ENCODE results near the gene PAK2. TPM values are rescaled to one million over a fixed set of nuclear protein-coding genes. Genes with fewer than 3 reads are reported as not detected.
A peak's percentile ranks its signal among the peaks of the same experiment; 100 is the strongest.
"Not testable (repeated sequence)": the region's sequence is repeated elsewhere in the genome, so short reads cannot be mapped to it uniquely, and the experiment has no call there.

The PAK2 gene
- polyA plus RNA-seq, 1 donor: 46.6 TPM

- DNase-seq: not testable (repeated sequence)
These were observed 104.9 kb downstream of the PAK2 start for GRCh38 chr3:196844235-196845219.

DNA sequence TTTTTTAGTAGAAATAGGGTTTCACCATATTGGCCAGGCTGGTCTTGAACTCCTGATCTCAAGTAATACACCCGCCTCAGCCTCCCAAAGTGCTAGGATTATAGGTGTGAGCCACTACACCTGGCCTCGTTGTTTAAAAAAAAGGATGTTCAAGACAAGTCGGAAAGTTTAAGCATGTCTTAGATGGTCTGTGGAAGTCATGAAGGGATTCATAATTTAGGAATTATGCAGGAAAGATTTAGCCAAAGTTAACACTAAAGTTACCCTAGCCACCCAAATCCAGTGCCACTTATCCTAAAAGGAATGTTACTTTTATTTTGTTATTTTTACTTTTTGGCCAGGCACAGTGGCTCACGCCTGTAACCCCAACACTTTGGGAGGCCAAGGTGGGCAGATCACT is 108.7 kb downstream of the PAK2 start:
- not testable (repeated sequence) for DNase-seq

DNA sequence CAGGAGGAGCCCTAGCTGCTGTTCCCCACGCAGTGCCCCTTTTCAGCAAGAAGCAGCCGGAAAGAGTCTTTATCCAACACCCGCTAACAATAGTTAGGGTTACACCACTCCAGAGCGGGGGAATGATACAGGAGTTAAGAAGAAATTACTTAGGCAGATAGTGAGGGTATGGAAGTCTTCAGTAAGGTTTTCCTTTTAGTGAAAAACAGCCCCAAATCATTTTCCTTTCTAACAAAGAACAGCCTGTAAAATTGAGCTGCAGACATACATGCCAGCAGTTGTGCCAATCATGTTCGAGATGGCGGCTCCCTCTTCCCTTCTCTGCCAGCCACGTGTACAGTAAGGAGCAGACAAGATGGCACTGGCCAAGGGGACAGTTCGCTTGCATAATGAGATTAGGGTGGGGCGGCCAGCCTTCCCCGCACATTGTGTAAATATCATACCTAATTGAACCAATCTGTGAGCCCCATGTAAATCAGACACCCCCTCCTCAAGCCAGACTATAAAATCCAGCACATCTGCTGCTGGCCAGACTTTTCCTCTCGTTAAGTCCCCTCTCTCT is 109.6 kb downstream of the PAK2 start:
- no peak for DNase-seq

- DNase-seq: not testable (repeated sequence)
These were observed 123.3 kb downstream of the PAK2 start for GRCh38 chr3:196863000-196863399.

DNA sequence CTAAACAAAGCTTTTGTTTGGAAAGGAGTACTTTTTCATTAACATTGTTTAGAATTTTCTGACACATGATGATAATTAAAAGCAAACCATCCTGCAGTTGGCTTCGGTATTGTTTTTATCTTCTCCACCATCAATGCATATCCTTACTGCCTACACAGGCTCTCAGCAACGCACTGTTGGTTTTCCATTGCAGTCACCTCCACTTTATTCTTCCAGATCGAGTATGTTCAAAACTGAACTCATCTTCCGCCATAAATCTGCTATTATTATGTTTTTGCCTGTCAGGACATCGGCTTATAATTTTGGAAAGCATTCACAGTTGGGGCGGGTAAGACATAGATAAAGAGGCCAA is 127.5 kb downstream of the PAK2 start:
- no peak for DNase-seq

GRCh38 chr3:196867507-196868296 is 128.0 kb downstream of the PAK2 start, which contains the start of gene SENP5:
SENP5 (plus strand) TSS chr3:196867920; CDS start chr3:196885182, 17,262 bp downstream.
- DNase-seq: peak; percentile 94

DNA sequence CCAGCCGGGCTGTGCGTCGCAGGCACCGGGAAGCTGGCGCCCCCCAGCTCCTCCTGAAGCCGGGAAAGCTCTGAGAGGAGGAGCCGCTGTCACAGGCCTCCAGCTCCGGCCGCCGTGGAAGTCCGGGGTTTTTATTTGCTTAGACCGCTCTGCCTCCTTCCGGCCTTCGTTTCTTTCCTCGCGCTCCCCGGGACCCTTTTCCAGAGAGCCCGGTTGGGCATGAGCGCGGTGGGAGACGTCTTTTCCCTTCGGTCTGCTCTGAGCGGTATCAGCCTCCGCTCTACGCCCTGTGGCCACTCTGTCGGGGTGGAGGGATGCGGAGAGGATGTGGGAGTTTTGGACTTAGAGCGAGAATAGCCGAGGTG is 128.6 kb downstream of the PAK2 start:
- no peak for DNase-seq

DNA sequence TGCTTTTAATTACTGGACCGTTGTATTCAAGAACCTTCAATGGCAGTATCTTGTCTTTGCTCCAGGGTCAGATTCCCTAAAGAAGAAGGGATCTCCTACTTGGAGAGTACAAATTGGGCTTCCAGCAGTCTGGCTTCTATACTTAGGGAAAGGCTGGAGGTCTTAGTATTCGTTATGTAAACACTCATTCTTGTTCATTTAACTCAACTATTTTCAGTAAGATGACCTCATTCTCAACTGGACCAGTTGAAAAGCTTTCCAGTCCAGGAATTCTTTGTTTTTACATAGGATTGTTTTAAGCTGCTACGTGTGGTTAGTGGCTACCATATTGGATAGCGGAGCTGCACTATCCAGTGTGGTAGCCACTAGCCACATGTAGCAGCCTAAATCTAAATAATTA is 132.7 kb downstream of the PAK2 start:
- DNase-seq: no peak

DNA sequence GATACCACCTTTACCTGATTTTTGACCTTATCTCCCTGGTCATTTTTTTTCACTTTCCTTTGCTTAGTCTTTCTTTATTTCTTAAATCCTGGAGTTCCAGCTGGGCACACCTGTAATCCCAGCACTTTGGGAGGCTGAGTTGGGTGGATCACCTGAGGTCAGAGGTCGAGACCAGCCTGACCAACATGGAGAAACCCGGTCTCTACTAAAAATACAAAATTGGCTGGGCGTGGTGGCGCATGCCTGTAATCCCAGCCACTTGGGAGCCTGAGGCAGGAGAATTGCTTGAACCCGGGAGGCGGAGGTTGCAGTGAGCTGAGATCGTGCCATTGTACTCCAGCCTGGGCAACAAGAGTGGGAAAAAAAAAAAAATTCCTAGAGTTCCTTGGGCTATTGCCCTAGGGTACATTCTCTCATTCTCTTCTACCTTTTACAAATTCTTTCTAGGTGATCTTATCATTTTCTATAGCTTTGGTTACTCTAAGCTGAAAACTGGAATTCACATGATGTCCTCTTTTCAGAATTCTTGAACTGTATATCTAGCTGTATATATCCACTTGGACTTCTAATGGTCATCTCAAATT is 134.9 kb downstream of the PAK2 start:
- DNase-seq: not testable (repeated sequence)

DNA sequence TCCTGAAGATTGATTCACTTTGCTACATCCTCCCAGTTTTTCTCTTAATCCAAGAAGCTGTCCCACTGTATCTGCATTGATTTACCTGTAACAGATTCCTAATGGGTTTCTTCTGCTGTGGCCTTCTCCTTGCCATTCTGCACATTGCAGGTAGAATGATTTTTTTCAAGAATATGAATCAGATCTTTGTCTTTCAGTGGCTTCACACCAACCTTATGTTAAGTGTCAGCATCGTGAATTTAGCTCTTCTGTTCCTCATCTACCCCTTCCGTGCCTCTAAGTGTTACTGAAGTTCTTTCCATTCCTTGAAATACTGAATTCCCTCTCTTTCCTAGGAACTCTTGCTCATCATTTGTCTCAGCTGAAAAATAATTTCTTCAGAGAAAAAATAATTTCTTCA is 135.6 kb downstream of the PAK2 start:
- no peak for DNase-seq

Other genes with a start within 250 kb of the PAK2 start
- 9.6 TPM for gene RNF168, start 236.1 kb upstream of the PAK2 start, polyA plus RNA-seq (ENCODE audit: insufficient read length)
- gene SMCO1, start 224.5 kb upstream of the PAK2 start, polyA plus RNA-seq (ENCODE audit: insufficient read length): 1.5 TPM
- 8.9 TPM for gene WDR53, start 171.3 kb upstream of the PAK2 start, polyA plus RNA-seq (ENCODE audit: insufficient read length)
- gene FBXO45, start 171.2 kb upstream of the PAK2 start, polyA plus RNA-seq (ENCODE audit: insufficient read length): 14.0 TPM
- 5.7 TPM for gene NRROS, start 100.2 kb upstream of the PAK2 start, polyA plus RNA-seq (ENCODE audit: insufficient read length)
- gene CEP19, start 27.6 kb upstream of the PAK2 start, polyA plus RNA-seq (ENCODE audit: insufficient read length): 2.3 TPM
- 13.5 TPM for gene PIGX, start 27.5 kb upstream of the PAK2 start, polyA plus RNA-seq (ENCODE audit: insufficient read length)
- 19.0 TPM for gene SENP5, start 128.1 kb downstream of the PAK2 start, polyA plus RNA-seq (ENCODE audit: insufficient read length)
- gene NCBP2, start 202.7 kb downstream of the PAK2 start, polyA plus RNA-seq (ENCODE audit: insufficient read length): 69.3 TPM
- 1.6 TPM for gene PIGZ, start 229.0 kb downstream of the PAK2 start, polyA plus RNA-seq (ENCODE audit: insufficient read length)

All from hindlimb muscle (tissue), 1 donor.